GM23338 (cell line): ENCODE results near the gene PAQR8. TPM values are rescaled to one million over a fixed set of nuclear protein-coding genes. Genes with fewer than 3 reads are reported as not detected.

Experiments used
- ATAC-seq: fragments of 200-7000 bp; cut with Tn5 transposase; 3 replicates; pipeline ENCODE4 v1.9.1; 2020
- DNase-seq: peaks from one replicate; pipeline ENCODE4 v3.0.0-alpha.2; 2015; ENCODE audit warnings: low spot score
- H2AFZ ChIP-seq: fragments of 200-600 bp; sonication (generic); 2 replicates; pipeline ENCODE4 v1.8.0; 2016; ENCODE audit warnings: antibody characterized with exemption, mild to moderate bottlenecking, moderate library complexity
- H3F3A ChIP-seq: fragments of 200-600 bp; sonication (generic); replicated peaks from 2 replicates; pipeline ENCODE4 v1.8.0; 2017; ENCODE audit warnings: antibody characterized with exemption, mixed run types, low read depth
- H3K27ac ChIP-seq: fragments of 200-600 bp; sonication (generic); 2 replicates; pipeline ENCODE4 v1.6.1; 2016; ENCODE audit warnings: low read depth
- H3K27me3 ChIP-seq: fragments of 200-600 bp; sonication (generic); 2 replicates; pipeline ENCODE4 v1.8.0; 2016; ENCODE audit warnings: mild to moderate bottlenecking, mixed run types, moderate library complexity; ENCODE audit not compliant: insufficient read depth
- H3K36me3 ChIP-seq: fragments of 200-600 bp; sonication (generic); 2 replicates; pipeline ENCODE4 v1.8.0; 2016; ENCODE audit warnings: mild to moderate bottlenecking; ENCODE audit not compliant: insufficient read depth
- H3K4me1 ChIP-seq: fragments of 200-600 bp; sonication (generic); 2 replicates; pipeline ENCODE4 v1.8.0; 2016; ENCODE audit warnings: mild to moderate bottlenecking, moderate library complexity; ENCODE audit not compliant: insufficient read depth
- H3K4me2 ChIP-seq: fragments of 200-600 bp; sonication (generic); 2 replicates; pipeline ENCODE4 v1.7.1; 2017; ENCODE audit warnings: mixed run types
- H3K4me3 ChIP-seq: fragments of 200-600 bp; sonication (generic); 2 replicates; pipeline ENCODE4 v1.6.1; 2016; ENCODE audit warnings: mixed run types
- H3K79me2 ChIP-seq: fragments of 200-600 bp; sonication (generic); replicated peaks from 2 replicates; pipeline ENCODE4 v1.8.0; 2017; ENCODE audit warnings: mild to moderate bottlenecking; ENCODE audit not compliant: insufficient read depth
- H3K9me2 ChIP-seq: fragments of 200-600 bp; sonication (generic); 2 replicates; pipeline ENCODE4 v1.8.0; 2017; ENCODE audit not compliant: insufficient read depth
- H4K20me1 ChIP-seq: fragments of 200-600 bp; sonication (generic); replicated peaks from 2 replicates; pipeline ENCODE4 v1.8.0; 2017; ENCODE audit warnings: mild to moderate bottlenecking; ENCODE audit not compliant: insufficient read depth
- H3K27ac Mint-ChIP-seq: 2 replicates; pipeline ENCODE4 v1.8.0; 2020; ENCODE audit warnings: inconsistent platforms, mild to moderate bottlenecking, moderate library complexity, mixed read lengths
- H3K27me3 Mint-ChIP-seq: 3 replicates; pipeline ENCODE4 v1.8.0; 2022; ENCODE audit warnings: low read depth, mild to moderate bottlenecking, moderate library complexity, mixed read lengths, inconsistent platforms; ENCODE audit not compliant: insufficient read depth, poor library complexity
- H3K36me3 Mint-ChIP-seq: 3 replicates; pipeline ENCODE4 v1.8.0; 2021; ENCODE audit warnings: low read depth, mild to moderate bottlenecking, inconsistent platforms, moderate library complexity, mixed read lengths
- H3K4me1 Mint-ChIP-seq: 3 replicates; pipeline ENCODE4 v1.8.0; 2020; ENCODE audit warnings: mild to moderate bottlenecking, inconsistent platforms, mixed read lengths
- H3K4me3 Mint-ChIP-seq: 3 replicates; pipeline ENCODE4 v1.8.0; 2021; ENCODE audit warnings: moderate library complexity, mild to moderate bottlenecking, inconsistent platforms, mixed read lengths
- H3K9me3 Mint-ChIP-seq: 3 replicates; pipeline ENCODE4 v1.8.0; 2020; ENCODE audit warnings: moderate library complexity, mild to moderate bottlenecking, inconsistent platforms, mixed read lengths
- CREB1 ChIP-seq: fragments of 250-450 bp; sonication (Bioruptor Pico); IDR thresholded peaks from 2 replicates; pipeline ENCODE4 v1.5.0; 2020; ENCODE audit warnings: low read depth, mild to moderate bottlenecking, moderate library complexity
- EZH2 ChIP-seq: fragments of 200-600 bp; sonication (generic); IDR thresholded peaks from one replicate; pipeline ENCODE4 v1.8.0; 2017; ENCODE audit warnings: antibody characterized with exemption, mild to moderate bottlenecking, low read depth; ENCODE audit not compliant: unreplicated experiment
- EZH2phosphoT487 ChIP-seq: fragments of 200-600 bp; sonication (generic); IDR thresholded peaks from one replicate; pipeline ENCODE4 v1.8.1; 2018; ENCODE audit warnings: antibody characterized with exemption; ENCODE audit not compliant: unreplicated experiment
- JUNB ChIP-seq: IDR thresholded peaks from one replicate; pipeline ENCODE4 v1.6.1; 2016; ENCODE audit warnings: antibody characterized with exemption; ENCODE audit not compliant: unreplicated experiment
- NANOG ChIP-seq: IDR thresholded peaks from 2 replicates; pipeline ENCODE4 v1.6.1; 2016; ENCODE audit warnings: antibody characterized with exemption, borderline replicate concordance
- POLR2AphosphoS5 ChIP-seq: IDR thresholded peaks from 2 replicates; pipeline ENCODE4 v1.6.1; 2016; ENCODE audit warnings: antibody characterized with exemption, low read depth
- REST ChIP-seq: IDR thresholded peaks from one replicate; pipeline ENCODE4 v1.6.1; 2018; ENCODE audit warnings: antibody characterized with exemption; ENCODE audit not compliant: unreplicated experiment
- STAT1 ChIP-seq: IDR thresholded peaks from one replicate; pipeline ENCODE4 v1.6.1; 2016; ENCODE audit warnings: antibody characterized with exemption; ENCODE audit not compliant: unreplicated experiment
- ZNF114 ChIP-seq: fragments of 250-450 bp; sonication (Bioruptor Pico); IDR thresholded peaks from 2 replicates; pipeline ENCODE4 v1.5.0; 2020; ENCODE audit warnings: mild to moderate bottlenecking, moderate library complexity
- ZNF331 ChIP-seq: fragments of 250-450 bp; sonication (Bioruptor Pico); IDR thresholded peaks from 2 replicates; pipeline ENCODE4 v1.5.0; 2020; ENCODE audit warnings: low read depth, mild to moderate bottlenecking, moderate library complexity
- polyA plus RNA-seq: library from polyadenylated mRNA; unstranded; fragments of >200 nt; fragmentation: Nextera tagmentation; extraction: Ambion mirVana; gene quantifications from 2 replicates; pipeline ENCODE4 v1.2.1, GENCODE V29; 2016
- total RNA-seq: library from RNA; depleted of rRNA; stranded (reverse); fragments of >200 nt; shearing (Covaris generic); gene quantifications from 2 replicates; pipeline ENCODE4 v1.2.3, GENCODE V29; 2014
- TF ChIP-seq, protein P1 (sequence below), 2 experiments: fragments of 200-600 bp in 1 of 2; sonication (generic) in 1 of 2; conservative IDR thresholded peaks; 2 replicates each; pipeline versions ENCODE4 v1.5.1 to v1.6.1; 2016 to 2017; ENCODE audit warnings: antibody characterized with exemption in 2 of 2, low read depth in 2 of 2, mild to moderate bottlenecking in 2 of 2, moderate library complexity in 1 of 2
- TF ChIP-seq, protein P2 (sequence below): IDR thresholded peaks from 2 replicates; pipeline ENCODE4 v1.6.1; 2016; ENCODE audit warnings: antibody characterized with exemption
- TF ChIP-seq, protein P3 (sequence below): fragments of 250-450 bp; sonication (Bioruptor Pico); IDR thresholded peaks from 2 replicates; pipeline ENCODE4 v1.5.0; 2020; ENCODE audit warnings: mild to moderate bottlenecking, moderate library complexity

Gene PAQR8
- total and polyA plus RNA-seq, 2 experiments from 2014 or later = 3.6 to 11.2 TPM

DNA sequence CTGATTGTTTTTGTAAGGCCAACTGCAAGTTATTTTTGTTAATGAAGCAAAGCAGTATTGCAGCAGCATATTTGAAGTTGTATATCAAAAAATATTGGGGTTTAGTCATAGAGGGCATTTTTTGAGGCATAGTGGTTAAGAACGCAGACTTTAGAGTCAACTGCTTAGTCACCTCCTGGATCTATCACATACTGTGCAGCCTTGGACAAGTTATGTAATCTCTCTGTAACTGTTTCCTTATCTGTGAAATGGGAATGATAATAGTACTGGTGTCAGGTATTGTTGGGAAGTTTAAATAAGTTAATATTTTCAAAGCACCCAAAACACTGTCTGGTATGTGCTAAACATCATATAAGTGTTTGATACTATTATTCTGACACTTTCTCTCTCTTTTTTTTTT is 31.0 kb downstream of the PAQR8 start:
- Mint-ChIP-seq H3K27ac (no peak overlapping the region), H3K27me3 (no peaks in the 10 kb centered on the region), H3K36me3 (peaks cover 7% of the 10 kb centered on the region; the same call in 2 of the 3 replicates), H3K4me3 (no peak overlapping the region), H3K4me1 (peaks cover 4% of the 10 kb centered on the region; the same call in 2 of the 3 replicates), H3K9me3 (peaks cover 11% of the 10 kb centered on the region; the same call in 1 of the 3 replicates)
- no peak for TF ChIP-seq STAT1
- no peak for TF ChIP-seq EZH2phosphoT487
- TF ChIP-seq, protein P1, sequence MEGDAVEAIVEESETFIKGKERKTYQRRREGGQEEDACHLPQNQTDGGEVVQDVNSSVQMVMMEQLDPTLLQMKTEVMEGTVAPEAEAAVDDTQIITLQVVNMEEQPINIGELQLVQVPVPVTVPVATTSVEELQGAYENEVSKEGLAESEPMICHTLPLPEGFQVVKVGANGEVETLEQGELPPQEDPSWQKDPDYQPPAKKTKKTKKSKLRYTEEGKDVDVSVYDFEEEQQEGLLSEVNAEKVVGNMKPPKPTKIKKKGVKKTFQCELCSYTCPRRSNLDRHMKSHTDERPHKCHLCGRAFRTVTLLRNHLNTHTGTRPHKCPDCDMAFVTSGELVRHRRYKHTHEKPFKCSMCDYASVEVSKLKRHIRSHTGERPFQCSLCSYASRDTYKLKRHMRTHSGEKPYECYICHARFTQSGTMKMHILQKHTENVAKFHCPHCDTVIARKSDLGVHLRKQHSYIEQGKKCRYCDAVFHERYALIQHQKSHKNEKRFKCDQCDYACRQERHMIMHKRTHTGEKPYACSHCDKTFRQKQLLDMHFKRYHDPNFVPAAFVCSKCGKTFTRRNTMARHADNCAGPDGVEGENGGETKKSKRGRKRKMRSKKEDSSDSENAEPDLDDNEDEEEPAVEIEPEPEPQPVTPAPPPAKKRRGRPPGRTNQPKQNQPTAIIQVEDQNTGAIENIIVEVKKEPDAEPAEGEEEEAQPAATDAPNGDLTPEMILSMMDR (conservative IDR thresholded peaks at IDR 0.05; ENCODE audit: low read depth in 2 of 2) = no peak
- no peak for TF ChIP-seq JUNB
- TF ChIP-seq, protein P2, sequence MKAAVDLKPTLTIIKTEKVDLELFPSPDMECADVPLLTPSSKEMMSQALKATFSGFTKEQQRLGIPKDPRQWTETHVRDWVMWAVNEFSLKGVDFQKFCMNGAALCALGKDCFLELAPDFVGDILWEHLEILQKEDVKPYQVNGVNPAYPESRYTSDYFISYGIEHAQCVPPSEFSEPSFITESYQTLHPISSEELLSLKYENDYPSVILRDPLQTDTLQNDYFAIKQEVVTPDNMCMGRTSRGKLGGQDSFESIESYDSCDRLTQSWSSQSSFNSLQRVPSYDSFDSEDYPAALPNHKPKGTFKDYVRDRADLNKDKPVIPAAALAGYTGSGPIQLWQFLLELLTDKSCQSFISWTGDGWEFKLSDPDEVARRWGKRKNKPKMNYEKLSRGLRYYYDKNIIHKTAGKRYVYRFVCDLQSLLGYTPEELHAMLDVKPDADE = no peak
- no peak for TF ChIP-seq NANOG
- TF ChIP-seq POLR2AphosphoS5 = no peak
- TF ChIP-seq, protein P3, sequence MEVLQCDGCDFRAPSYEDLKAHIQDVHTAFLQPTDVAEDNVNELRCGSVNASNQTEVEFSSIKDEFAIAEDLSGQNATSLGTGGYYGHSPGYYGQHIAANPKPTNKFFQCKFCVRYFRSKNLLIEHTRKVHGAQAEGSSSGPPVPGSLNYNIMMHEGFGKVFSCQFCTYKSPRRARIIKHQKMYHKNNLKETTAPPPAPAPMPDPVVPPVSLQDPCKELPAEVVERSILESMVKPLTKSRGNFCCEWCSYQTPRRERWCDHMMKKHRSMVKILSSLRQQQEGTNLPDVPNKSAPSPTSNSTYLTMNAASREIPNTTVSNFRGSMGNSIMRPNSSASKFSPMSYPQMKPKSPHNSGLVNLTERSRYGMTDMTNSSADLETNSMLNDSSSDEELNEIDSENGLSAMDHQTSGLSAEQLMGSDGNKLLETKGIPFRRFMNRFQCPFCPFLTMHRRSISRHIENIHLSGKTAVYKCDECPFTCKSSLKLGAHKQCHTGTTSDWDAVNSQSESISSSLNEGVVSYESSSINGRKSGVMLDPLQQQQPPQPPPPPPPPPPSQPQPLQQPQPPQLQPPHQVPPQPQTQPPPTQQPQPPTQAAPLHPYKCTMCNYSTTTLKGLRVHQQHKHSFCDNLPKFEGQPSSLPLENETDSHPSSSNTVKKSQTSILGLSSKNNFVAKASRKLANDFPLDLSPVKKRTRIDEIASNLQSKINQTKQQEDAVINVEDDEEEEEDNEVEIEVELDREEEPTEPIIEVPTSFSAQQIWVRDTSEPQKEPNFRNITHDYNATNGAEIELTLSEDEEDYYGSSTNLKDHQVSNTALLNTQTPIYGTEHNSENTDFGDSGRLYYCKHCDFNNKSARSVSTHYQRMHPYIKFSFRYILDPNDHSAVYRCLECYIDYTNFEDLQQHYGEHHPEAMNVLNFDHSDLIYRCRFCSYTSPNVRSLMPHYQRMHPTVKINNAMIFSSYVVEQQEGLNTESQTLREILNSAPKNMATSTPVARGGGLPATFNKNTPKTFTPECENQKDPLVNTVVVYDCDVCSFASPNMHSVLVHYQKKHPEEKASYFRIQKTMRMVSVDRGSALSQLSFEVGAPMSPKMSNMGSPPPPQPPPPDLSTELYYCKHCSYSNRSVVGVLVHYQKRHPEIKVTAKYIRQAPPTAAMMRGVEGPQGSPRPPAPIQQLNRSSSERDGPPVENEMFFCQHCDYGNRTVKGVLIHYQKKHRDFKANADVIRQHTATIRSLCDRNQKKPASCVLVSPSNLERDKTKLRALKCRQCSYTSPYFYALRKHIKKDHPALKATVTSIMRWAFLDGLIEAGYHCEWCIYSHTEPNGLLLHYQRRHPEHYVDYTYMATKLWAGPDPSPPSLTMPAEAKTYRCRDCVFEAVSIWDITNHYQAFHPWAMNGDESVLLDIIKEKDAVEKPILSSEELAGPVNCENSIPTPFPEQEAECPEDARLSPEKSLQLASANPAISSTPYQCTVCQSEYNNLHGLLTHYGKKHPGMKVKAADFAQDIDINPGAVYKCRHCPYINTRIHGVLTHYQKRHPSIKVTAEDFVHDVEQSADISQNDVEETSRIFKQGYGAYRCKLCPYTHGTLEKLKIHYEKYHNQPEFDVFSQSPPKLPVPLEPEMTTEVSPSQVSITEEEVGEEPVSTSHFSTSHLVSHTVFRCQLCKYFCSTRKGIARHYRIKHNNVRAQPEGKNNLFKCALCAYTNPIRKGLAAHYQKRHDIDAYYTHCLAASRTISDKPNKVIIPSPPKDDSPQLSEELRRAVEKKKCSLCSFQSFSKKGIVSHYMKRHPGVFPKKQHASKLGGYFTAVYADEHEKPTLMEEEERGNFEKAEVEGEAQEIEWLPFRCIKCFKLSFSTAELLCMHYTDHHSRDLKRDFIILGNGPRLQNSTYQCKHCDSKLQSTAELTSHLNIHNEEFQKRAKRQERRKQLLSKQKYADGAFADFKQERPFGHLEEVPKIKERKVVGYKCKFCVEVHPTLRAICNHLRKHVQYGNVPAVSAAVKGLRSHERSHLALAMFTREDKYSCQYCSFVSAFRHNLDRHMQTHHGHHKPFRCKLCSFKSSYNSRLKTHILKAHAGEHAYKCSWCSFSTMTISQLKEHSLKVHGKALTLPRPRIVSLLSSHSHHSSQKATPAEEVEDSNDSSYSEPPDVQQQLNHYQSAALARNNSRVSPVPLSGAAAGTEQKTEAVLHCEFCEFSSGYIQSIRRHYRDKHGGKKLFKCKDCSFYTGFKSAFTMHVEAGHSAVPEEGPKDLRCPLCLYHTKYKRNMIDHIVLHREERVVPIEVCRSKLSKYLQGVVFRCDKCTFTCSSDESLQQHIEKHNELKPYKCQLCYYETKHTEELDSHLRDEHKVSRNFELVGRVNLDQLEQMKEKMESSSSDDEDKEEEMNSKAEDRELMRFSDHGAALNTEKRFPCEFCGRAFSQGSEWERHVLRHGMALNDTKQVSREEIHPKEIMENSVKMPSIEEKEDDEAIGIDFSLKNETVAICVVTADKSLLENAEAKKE (CRISPR knock-in tag) = no peak
- TF ChIP-seq CREB1 (CRISPR knock-in tag) = no peak
- no peak for TF ChIP-seq ZNF331 (CRISPR knock-in tag)
- TF ChIP-seq EZH2 = no peak
- TF ChIP-seq REST = no peak
- no peak for TF ChIP-seq ZNF114 (CRISPR knock-in tag)
- H3K4me3 ChIP-seq = no peak overlapping the region
- H3K27me3 ChIP-seq = no peaks in the 10 kb centered on the region
- no peaks in the 10 kb centered on the region; the same call in 1 of the 2 replicates for H4K20me1 ChIP-seq
- H3K79me2 ChIP-seq = no peaks in the 10 kb centered on the region
- no peak overlapping the region for H2AFZ ChIP-seq
- H3K36me3 ChIP-seq = no peaks in the 10 kb centered on the region
- no peak for ATAC-seq
- H3K27ac ChIP-seq = no peak overlapping the region
- DNase-seq = no peak
- no peaks in the 10 kb centered on the region for H3K9me2 ChIP-seq
- no peak overlapping the region for H3K4me2 ChIP-seq
- H3F3A ChIP-seq = no peaks in the 10 kb centered on the region
- H3K4me1 ChIP-seq = peaks cover 9% of the 10 kb centered on the region; the same call in 1 of the 2 replicates
